Measurements from ENCODE around the gene LYSMD4. TPM values are rescaled to one million over a fixed set of nuclear protein-coding genes. Genes with fewer than 3 reads are reported as not detected.

Gene LYSMD4
- total RNA-seq, 2 donors from 2014 or later: 6.8 to 9.7 TPM

GRCh38 chr15:99727330-99727729 is 5.9 kb downstream of the LYSMD4 start:
- peaks cover 8 to 17% of the 10 kb centered on the region in 2 donors for H3K4me1 ChIP-seq (ENCODE audit: control insufficient read depth in 1 of 2, low read depth in 2 of 2)
- TF ChIP-seq, protein P1, sequence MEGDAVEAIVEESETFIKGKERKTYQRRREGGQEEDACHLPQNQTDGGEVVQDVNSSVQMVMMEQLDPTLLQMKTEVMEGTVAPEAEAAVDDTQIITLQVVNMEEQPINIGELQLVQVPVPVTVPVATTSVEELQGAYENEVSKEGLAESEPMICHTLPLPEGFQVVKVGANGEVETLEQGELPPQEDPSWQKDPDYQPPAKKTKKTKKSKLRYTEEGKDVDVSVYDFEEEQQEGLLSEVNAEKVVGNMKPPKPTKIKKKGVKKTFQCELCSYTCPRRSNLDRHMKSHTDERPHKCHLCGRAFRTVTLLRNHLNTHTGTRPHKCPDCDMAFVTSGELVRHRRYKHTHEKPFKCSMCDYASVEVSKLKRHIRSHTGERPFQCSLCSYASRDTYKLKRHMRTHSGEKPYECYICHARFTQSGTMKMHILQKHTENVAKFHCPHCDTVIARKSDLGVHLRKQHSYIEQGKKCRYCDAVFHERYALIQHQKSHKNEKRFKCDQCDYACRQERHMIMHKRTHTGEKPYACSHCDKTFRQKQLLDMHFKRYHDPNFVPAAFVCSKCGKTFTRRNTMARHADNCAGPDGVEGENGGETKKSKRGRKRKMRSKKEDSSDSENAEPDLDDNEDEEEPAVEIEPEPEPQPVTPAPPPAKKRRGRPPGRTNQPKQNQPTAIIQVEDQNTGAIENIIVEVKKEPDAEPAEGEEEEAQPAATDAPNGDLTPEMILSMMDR (IDR thresholded peaks at IDR 0.05): no peak
- H3K4me3 ChIP-seq: no peak overlapping the region
- ATAC-seq (ENCODE audit: insufficient number of reproducible peaks, low FRiP score, low read depth) (no peak), DNase-seq (ENCODE audit: low spot score) (no peak)
- H3K27ac ChIP-seq: no peak overlapping the region
- no peaks in the 10 kb centered on the region for H3K27me3 ChIP-seq (replicated peaks; ENCODE audit: insufficient read depth)
- H3K9me3 ChIP-seq: no peaks in the 10 kb centered on the region
- no peaks in the 10 kb centered on the region for H3K36me3 ChIP-seq

DNA sequence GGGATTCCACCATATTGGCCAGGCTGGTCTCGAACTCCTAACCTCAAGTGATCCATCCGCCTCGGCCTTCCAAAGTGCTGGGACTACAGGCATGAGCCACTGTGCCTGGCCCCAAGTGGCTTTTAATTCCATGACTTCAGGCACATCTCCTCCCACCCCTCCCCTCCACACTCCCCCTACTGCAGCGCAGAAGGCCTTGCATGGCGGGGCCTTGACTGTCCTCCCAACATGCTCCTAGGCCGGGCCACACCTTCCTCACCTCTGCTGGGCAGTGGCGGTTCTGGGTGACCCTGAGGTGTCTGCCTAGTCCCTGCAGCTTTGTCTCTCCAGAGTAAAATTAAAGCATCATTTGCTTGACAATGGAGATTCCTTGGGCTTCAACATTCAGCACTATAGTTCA is 6.9 kb downstream of the LYSMD4 start:
- TF ChIP-seq, protein P1 (IDR thresholded peaks at IDR 0.05): no peak
- H3K9me3 ChIP-seq: no peaks in the 10 kb centered on the region
- ATAC-seq (ENCODE audit: insufficient number of reproducible peaks, low FRiP score, low read depth) (no peak), DNase-seq (ENCODE audit: low spot score) (no peak)
- H3K4me1 ChIP-seq (ENCODE audit: control insufficient read depth in 1 of 2, low read depth in 2 of 2): peaks cover 2 to 7% of the 10 kb centered on the region in 2 donors
- H3K4me3 ChIP-seq: no peak overlapping the region
- H3K36me3 ChIP-seq: no peaks in the 10 kb centered on the region
- no peaks in the 10 kb centered on the region for H3K27me3 ChIP-seq (replicated peaks; ENCODE audit: insufficient read depth)
- H3K27ac ChIP-seq: no peak overlapping the region

GRCh38 chr15:99722406-99722805 is 10.8 kb downstream of the LYSMD4 start:
- TF ChIP-seq, protein P1 (IDR thresholded peaks at IDR 0.05): no peak
- ATAC-seq (ENCODE audit: insufficient number of reproducible peaks, low FRiP score, low read depth) (no peak), DNase-seq (ENCODE audit: low spot score) (no peak)
- no peak overlapping the region for H3K27ac ChIP-seq
- H3K4me1 ChIP-seq (ENCODE audit: control insufficient read depth in 1 of 2, low read depth in 2 of 2): peaks cover 2 to 6% of the 10 kb centered on the region in 2 donors
- no peaks in the 10 kb centered on the region for H3K27me3 ChIP-seq (replicated peaks; ENCODE audit: insufficient read depth)
- H3K9me3 ChIP-seq: no peaks in the 10 kb centered on the region
- no peak overlapping the region for H3K4me3 ChIP-seq
- H3K36me3 ChIP-seq: no peaks in the 10 kb centered on the region

DNA sequence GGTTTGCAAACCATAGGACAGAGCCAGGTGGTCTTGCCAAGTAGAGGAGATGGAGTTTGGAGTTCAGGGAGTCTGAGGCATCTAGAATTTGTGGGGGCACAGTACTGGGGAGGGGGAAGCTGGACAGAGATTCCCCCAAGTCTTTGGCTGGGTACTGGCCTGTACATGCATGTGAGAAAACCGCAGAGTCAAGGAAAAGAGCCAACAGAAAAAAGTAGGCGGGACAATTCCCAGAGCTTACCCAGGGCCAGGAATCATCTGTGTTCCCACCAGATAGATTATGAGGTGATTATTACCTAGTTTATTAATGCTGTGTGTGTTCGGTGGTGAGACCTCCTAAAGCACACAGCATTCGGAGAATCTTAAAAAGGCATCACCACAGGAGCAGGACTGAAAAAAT is 11.3 kb downstream of the LYSMD4 start:
- no peak for DNase-seq (ENCODE audit: low spot score)
- Histone ChIP-seq H3K27ac (no peak overlapping the region), H3K36me3 (no peaks in the 10 kb centered on the region), H3K27me3 (replicated peaks; ENCODE audit: insufficient read depth) (no peaks in the 10 kb centered on the region), H3K4me1 (ENCODE audit: control insufficient read depth in 1 of 2, low read depth in 2 of 2) (peaks cover 5 to 11% of the 10 kb centered on the region in 2 donors), H3K9me3 (no peaks in the 10 kb centered on the region), H3K4me3 (no peak overlapping the region)
- TF ChIP-seq, protein P1 (IDR thresholded peaks at IDR 0.05): no peak
- no peak for ATAC-seq (ENCODE audit: insufficient number of reproducible peaks, low FRiP score, low read depth)

- TF ChIP-seq, protein P1 (IDR thresholded peaks at IDR 0.05): no peak
- Histone ChIP-seq H3K9me3 (no peaks in the 10 kb centered on the region), H3K27me3 (replicated peaks; ENCODE audit: insufficient read depth) (no peaks in the 10 kb centered on the region), H3K4me3 (no peak overlapping the region), H3K36me3 (no peaks in the 10 kb centered on the region), H3K27ac (no peak overlapping the region), H3K4me1 (ENCODE audit: control insufficient read depth in 1 of 2, low read depth in 2 of 2) (peaks cover 12 to 18% of the 10 kb centered on the region in 2 donors)
- DNase-seq (ENCODE audit: low spot score) (no peak), ATAC-seq (ENCODE audit: insufficient number of reproducible peaks, low FRiP score, low read depth) (no peak)
These were observed 12.0 kb downstream of the LYSMD4 start for GRCh38 chr15:99721104-99721778.

Data from thoracic aorta (tissue), 2 donors.